ENCODE results near the gene TMEM123. TPM values are rescaled to one million over a fixed set of nuclear protein-coding genes. Genes with fewer than 3 reads are reported as not detected.
A peak's percentile ranks its signal among the peaks of the same experiment; 100 is the strongest.

Gene TMEM123
- total RNA-seq, 1 experiment from 2014 or later: 116 TPM

GRCh38 chr11:102452461-102453301 lies at the start of gene TMEM123 (continued):
- TF ChIP-seq ARID4B (CRISPR knock-in tag; IDR thresholded peaks at IDR 0.05; ENCODE audit: borderline replicate concordance) (peak; percentile 58; the same call in 1 of the 2 replicates), ZNF512 (CRISPR knock-in tag; IDR thresholded peaks at IDR 0.05; ENCODE audit: borderline replicate concordance) (no peak), AR (CRISPR knock-in tag; IDR thresholded peaks at IDR 0.05) (no peak), GTF2I (CRISPR knock-in tag; conservative IDR thresholded peaks at IDR 0.05) (no peak), ZNF232 (CRISPR knock-in tag; IDR thresholded peaks at IDR 0.05) (0 out of 2 replicates have a peak, but pooled peaks have one; percentile 66), OVOL2 (CRISPR knock-in tag; IDR thresholded peaks at IDR 0.05; ENCODE audit: borderline replicate concordance) (no peak), CDX4 (CRISPR knock-in tag; IDR thresholded peaks at IDR 0.05; ENCODE audit: borderline replicate concordance) (no peak), ZNF416 (CRISPR knock-in tag; IDR thresholded peaks at IDR 0.05) (no peak), PRRX2 (CRISPR knock-in tag; IDR thresholded peaks at IDR 0.05) (no peak), PREB (CRISPR knock-in tag; IDR thresholded peaks at IDR 0.05; ENCODE audit: borderline replicate concordance) (peak; percentile 45; the same call in 1 of the 2 replicates)

GRCh38 chr11:102500829-102501228 lies 48.3 kb upstream of the TMEM123 start:
- Mint-ChIP-seq H3K27ac (no peak overlapping the region), H3K27me3 (ENCODE audit: low read depth) (no peaks in the 10 kb centered on the region), H3K36me3 (no peaks in the 10 kb centered on the region), H3K4me1 (peaks cover 2% of the 10 kb centered on the region), H3K9me3 (no peaks in the 10 kb centered on the region), H3K4me3 (no peak overlapping the region)
- CTCF ChIA-PET: interaction anchor here (2.0 kb wide), 1 partner anchor 110 kb away, joined by 7 read pairs; no protein-coding TSS in a partner anchor
- DNase-seq (ENCODE audit: low spot score) (no peak), ATAC-seq (no peak)
- POLR2A ChIA-PET: no interaction called here
- TF ChIP-seq ESRRA (CRISPR knock-in tag; IDR thresholded peaks at IDR 0.05; ENCODE audit: borderline replicate concordance) (no peak), ZNF138 (CRISPR knock-in tag; conservative IDR thresholded peaks at IDR 0.05) (no peak), HMGA2 (CRISPR knock-in tag; IDR thresholded peaks at IDR 0.05) (no peak), RELA (CRISPR knock-in tag; IDR thresholded peaks at IDR 0.05; ENCODE audit: borderline replicate concordance) (no peak), NR3C1 (CRISPR knock-in tag; conservative IDR thresholded peaks at IDR 0.05; ENCODE audit: low read depth) (no peak), ATF1 (CRISPR knock-in tag; IDR thresholded peaks at IDR 0.05) (no peak), CBFB (CRISPR knock-in tag; IDR thresholded peaks at IDR 0.05; ENCODE audit: low read depth) (no peak), ZBTB21 (CRISPR knock-in tag; IDR thresholded peaks at IDR 0.05; ENCODE audit: borderline replicate concordance) (no peak), USF1 (CRISPR knock-in tag; IDR thresholded peaks at IDR 0.05) (no peak), TEAD4 (CRISPR knock-in tag; IDR thresholded peaks at IDR 0.05) (no peak), E2F5 (CRISPR knock-in tag; IDR thresholded peaks at IDR 0.05) (no peak), ZNF423 (CRISPR knock-in tag; IDR thresholded peaks at IDR 0.05) (no peak)
